Stimulated activated naive CD8-positive, alpha-beta T cell treated with anti-CD3 and anti-CD28 coated beads, Interleukin-15, amount 100 ng/mL, for 72 hours (primary cell): Measurements from ENCODE around the gene ZNF827.

ENCODE experiments used
- ATAC-seq: fragments of 150-1000 bp; cut with Tn5 transposase; 2 replicates; pipeline ENCODE4 v1.10.0; 2021; ENCODE audit warnings: mild to moderate bottlenecking, moderate library complexity
- DNase-seq, 2 donors: peaks; one replicate each; pipeline ENCODE4 v3.0.0; 2021 to 2022
- H3K27ac Mint-ChIP-seq, 2 donors: one replicate each; pipeline ENCODE4 v1.8.0; 2022; ENCODE audit warnings: mild to moderate bottlenecking in 2 of 2, mixed read lengths in 2 of 2, moderate library complexity in 2 of 2
- H3K27me3 Mint-ChIP-seq: one replicate; pipeline ENCODE4 v1.8.0; 2022; ENCODE audit warnings: mixed read lengths
- H3K4me1 Mint-ChIP-seq: one replicate; pipeline ENCODE4 v1.8.0; 2022; ENCODE audit warnings: mild to moderate bottlenecking, mixed read lengths
- H3K4me3 Mint-ChIP-seq, 2 donors: one replicate each; pipeline ENCODE4 v1.8.0; 2022; ENCODE audit warnings: mild to moderate bottlenecking in 2 of 2, mixed read lengths in 2 of 2, moderate library complexity in 1 of 2
- H3K9me3 Mint-ChIP-seq, 2 donors: one replicate each; pipeline ENCODE4 v1.8.0; 2022; ENCODE audit warnings: mixed read lengths in 2 of 2

The ZNF827 gene

DNA sequence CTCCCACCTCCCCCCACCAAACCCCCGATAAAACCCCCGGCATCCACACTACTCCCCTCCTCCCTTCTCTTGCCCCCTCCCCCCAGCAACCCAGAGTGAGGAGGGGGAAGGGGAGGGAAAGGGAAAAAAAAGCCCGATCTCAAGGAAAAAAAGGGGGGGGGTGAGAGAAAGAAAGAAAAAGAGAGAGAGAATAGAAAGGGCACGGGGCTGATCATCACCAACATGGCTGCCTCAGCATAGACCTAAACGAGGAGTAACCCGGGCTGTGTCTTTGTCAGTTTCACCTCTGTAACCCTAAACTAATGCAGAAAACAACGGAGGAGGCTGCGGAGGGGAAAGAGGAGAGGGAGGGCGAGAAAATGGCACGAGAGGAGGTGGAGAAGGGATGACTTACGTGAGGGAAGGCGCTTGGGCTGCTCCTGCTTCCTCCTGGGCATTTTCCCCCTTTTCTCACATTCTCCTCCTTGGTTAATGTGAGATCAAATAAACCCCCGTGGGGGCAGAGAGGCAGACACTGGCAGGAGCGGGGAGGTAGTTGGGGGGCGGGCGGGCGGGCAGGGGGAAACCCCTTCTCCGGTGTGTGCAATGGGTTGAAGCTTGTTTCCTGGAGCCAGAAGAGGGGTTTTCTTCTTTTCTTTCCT is 532 bp downstream of the ZNF827 start:
- H3K27ac Mint-ChIP-seq: peak overlapping the region; percentile 95 to 100
- peak overlapping the region; percentile 92 to 100 for H3K4me3 Mint-ChIP-seq
- no peaks in the 10 kb centered on the region for H3K27me3 Mint-ChIP-seq
- peak; percentile 55 to 57 for DNase-seq
- H3K4me1 Mint-ChIP-seq: peaks cover 43% of the 10 kb centered on the region
- peak; percentile 44 for ATAC-seq
- H3K9me3 Mint-ChIP-seq: no peaks in the 10 kb centered on the region

DNA sequence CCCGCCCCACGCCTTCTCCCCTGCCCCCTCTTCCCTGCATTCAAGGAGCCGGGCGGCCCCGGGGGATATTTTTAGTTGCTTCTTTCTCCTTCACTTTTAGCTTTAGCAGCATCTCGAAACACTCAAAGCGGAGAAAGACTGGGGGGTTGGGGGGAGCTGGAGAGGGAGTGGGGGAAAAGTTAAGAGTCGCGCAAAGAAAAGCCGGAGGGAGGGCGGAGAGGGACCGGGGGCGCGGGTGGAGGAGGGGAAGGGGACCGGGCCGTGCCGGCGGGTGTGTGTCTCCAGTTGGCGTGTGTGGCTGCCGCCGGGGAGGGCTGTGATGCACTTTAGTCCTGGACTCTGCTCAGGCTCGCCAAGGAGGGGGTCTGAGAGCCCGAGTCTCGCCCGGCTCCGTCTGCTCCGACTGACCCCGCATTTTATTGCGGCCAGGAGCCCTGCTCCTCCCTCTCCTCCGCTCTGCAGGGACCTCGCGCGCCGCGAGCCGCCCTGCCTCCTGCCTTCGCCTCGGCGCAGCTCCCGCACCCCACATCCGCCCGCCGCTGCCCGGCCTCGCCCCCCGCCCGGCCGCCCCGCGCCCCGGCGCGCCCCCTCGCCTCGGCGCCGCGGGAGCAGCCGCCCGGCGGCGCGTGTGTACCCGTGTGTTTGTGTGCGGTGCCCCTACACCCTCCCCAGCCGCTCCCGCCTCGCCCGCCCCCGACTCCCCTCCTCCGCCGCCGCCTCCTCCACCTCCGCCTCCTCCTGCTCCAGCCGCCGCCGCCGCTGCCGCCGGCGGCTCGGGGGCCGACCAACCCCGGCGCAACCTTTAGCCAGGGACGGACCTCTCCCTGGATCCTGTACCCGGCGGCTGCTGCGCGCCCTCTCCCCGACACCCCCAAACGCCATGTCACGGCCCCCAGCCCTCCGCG is 1.4 kb downstream of the ZNF827 start:
- ATAC-seq (peak; percentile 56), DNase-seq (peak; percentile 59)
- H3K9me3 Mint-ChIP-seq: no peaks in the 10 kb centered on the region
- H3K27ac Mint-ChIP-seq: peak overlapping the region; percentile 99 to 100
- H3K4me3 Mint-ChIP-seq: peak overlapping the region; percentile 92 to 100
- H3K27me3 Mint-ChIP-seq: no peaks in the 10 kb centered on the region
- peaks cover 50% of the 10 kb centered on the region for H3K4me1 Mint-ChIP-seq

- DNase-seq (peak; percentile 66 to 75), ATAC-seq (peak; percentile 65)
- Mint-ChIP-seq H3K4me3 (peak overlapping the region; percentile 92 to 94), H3K4me1 (peaks cover 56% of the 10 kb centered on the region), H3K9me3 (no peaks in the 10 kb centered on the region), H3K27ac (peak overlapping the region; percentile 99), H3K27me3 (no peaks in the 10 kb centered on the region)
These were observed 2.3 kb downstream of the ZNF827 start for GRCh38 chr4:145936142-145936996.

GRCh38 chr4:145935253-145936141 is 3.1 kb downstream of the ZNF827 start:
- Mint-ChIP-seq H3K27ac (peak overlapping the region; percentile 99), H3K4me3 (peak overlapping the region; percentile 92 to 94), H3K9me3 (no peaks in the 10 kb centered on the region), H3K4me1 (peaks cover 65% of the 10 kb centered on the region), H3K27me3 (no peaks in the 10 kb centered on the region)
- DNase-seq (peak; percentile 15 to 41), ATAC-seq (peak; percentile 36)

DNA sequence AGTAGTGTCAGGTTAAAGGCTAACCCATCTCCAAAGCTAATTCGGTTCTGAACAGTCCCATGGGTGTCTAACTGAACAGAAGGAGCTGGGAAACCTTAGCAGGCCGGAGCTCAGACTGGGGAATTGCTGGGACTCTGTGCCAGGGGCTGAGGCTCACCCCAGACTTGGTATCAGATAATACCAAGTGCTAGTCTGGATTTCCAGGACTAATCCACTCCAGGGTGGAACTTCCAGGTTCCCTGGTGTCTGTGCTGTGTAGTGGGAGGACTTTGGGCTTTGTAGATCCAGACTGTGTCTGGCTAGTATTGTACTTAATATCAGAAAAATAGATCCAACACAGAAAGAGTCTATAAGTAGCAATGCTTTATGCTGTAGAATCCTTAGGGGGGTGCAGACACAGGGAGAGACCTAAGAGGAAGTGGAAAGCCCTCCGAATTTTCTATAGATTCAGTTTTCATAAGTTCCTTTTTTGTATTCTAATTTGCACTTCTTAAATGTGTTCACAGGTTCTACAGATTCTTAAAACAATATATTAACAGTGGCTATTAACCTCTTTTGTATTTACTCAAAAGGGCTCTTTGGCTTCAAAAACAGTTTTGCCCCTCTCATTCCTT is 4.1 kb downstream of the ZNF827 start:
- Mint-ChIP-seq H3K4me3 (peak overlapping the region; percentile 92 to 94), H3K27me3 (no peaks in the 10 kb centered on the region), H3K27ac (peak overlapping the region; percentile 59 to 99), H3K9me3 (no peaks in the 10 kb centered on the region), H3K4me1 (peaks cover 65% of the 10 kb centered on the region)
- DNase-seq: no peak
- ATAC-seq: no peak

DNA sequence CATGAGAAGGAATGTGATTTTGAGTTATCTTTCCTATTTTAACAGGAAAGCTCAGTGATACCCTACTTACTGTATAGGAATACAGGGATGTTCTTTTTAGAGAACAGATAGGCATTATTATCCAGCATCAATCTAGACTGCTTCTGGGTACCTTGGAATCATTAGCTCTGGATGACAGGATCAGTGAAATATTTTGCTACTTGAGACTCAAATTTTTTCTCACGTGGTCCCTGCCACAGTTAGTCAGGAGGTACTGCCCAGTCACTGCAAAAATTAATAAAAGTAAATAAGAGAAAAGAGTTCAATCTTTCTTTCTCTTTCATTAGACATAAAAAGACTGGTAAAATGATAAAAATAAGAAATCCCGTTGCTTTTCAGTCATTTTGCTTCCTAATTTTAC is 5.5 kb downstream of the ZNF827 start:
- H3K4me3 Mint-ChIP-seq: no peak overlapping the region
- no peaks in the 10 kb centered on the region for H3K27me3 Mint-ChIP-seq
- no peaks in the 10 kb centered on the region for H3K9me3 Mint-ChIP-seq
- no peak for ATAC-seq
- DNase-seq: no peak
- H3K27ac Mint-ChIP-seq: no peak overlapping the region
- peaks cover 68% of the 10 kb centered on the region for H3K4me1 Mint-ChIP-seq

DNA sequence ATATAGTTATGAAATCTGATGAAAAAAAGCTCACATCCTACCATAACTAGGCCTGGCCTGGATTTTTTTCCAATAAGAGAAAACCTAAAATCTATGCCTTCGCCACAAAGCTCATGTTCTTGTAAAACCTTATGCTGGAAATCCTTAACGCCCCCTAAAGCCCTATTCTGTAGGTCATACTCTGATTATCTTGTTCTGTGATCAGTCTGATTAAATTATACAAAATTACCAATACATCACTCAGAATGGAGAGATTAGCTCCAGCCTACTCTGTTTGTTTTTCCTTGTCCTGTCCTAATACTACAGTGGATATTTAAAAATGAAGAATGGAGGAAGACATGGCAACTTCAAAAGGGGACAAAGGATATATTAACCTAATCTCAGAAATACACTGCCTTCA is 7.2 kb downstream of the ZNF827 start:
- Mint-ChIP-seq H3K4me1 (peaks cover 80% of the 10 kb centered on the region), H3K27me3 (no peaks in the 10 kb centered on the region), H3K9me3 (peaks cover under 1 to 8% of the 10 kb centered on the region in 2 donors), H3K27ac (peak overlapping the region in 1 of 2 donors; percentile 8), H3K4me3 (no peak overlapping the region)
- ATAC-seq: no peak
- no peak for DNase-seq

DNA sequence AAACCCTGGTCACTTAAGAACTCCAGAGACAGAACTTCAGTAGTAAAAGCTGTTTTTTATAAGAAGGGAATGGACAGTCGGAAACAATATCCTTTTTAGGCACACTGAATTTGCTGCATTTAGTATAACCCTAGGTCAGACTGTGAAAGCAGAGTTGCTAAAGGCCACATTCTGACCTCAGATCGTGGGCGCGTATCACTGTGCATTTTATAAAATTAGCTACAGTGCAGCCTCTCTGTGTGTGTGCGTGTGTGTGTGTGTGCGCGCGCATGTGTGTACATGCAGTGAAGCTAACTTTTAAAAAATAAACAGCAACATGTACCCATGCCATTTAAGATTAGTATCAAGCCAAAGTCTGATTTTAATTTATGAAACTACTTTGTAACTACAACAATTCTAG is 8.0 kb downstream of the ZNF827 start:
- no peak for ATAC-seq
- Mint-ChIP-seq H3K27me3 (no peaks in the 10 kb centered on the region), H3K4me1 (peaks cover 80% of the 10 kb centered on the region), H3K27ac (peak overlapping the region in 1 of 2 donors; percentile 10), H3K9me3 (peaks cover 9 to 17% of the 10 kb centered on the region in 2 donors), H3K4me3 (no peak overlapping the region)
- DNase-seq: no peak

- DNase-seq (no peak), ATAC-seq (no peak)
- no peaks in the 10 kb centered on the region for H3K27me3 Mint-ChIP-seq
- H3K27ac Mint-ChIP-seq: peak overlapping the region in 1 of 2 donors; percentile 18
- H3K4me3 Mint-ChIP-seq: no peak overlapping the region
- H3K4me1 Mint-ChIP-seq: peaks cover 80% of the 10 kb centered on the region
- H3K9me3 Mint-ChIP-seq: peaks cover 19 to 27% of the 10 kb centered on the region in 2 donors
These were observed 9.0 kb downstream of the ZNF827 start for GRCh38 chr4:145929415-145930178.

DNA sequence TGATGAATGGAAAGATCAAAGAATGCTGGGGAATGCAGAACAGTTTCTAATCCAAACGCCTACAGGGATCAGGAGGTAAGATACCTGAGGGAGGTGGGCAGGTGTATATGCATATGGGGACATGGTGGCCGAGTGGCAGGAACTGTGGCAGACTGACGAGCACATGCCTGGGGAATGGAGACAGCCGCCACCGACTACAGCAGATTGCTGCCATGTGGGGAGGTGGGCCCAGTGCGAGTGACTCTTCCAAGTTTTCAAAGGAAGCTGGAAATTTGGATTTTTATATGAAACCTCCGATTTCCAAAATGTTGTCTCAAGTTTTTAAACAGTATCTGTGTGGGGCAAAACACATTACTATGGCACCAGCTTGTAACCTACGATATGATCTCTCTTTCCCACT is 9.9 kb downstream of the ZNF827 start:
- Mint-ChIP-seq H3K4me3 (no peak overlapping the region), H3K9me3 (peaks cover 20 to 28% of the 10 kb centered on the region in 2 donors), H3K4me1 (peaks cover 73% of the 10 kb centered on the region), H3K27ac (no peak overlapping the region), H3K27me3 (no peaks in the 10 kb centered on the region)
- no peak for ATAC-seq
- no peak for DNase-seq

- ATAC-seq (no peak), DNase-seq (no peak)
- H3K9me3 Mint-ChIP-seq: peaks cover 20 to 28% of the 10 kb centered on the region in 2 donors
- peaks cover 60% of the 10 kb centered on the region for H3K4me1 Mint-ChIP-seq
- no peak overlapping the region for H3K27ac Mint-ChIP-seq
- no peak overlapping the region for H3K4me3 Mint-ChIP-seq
- no peaks in the 10 kb centered on the region for H3K27me3 Mint-ChIP-seq
These were observed 11.6 kb downstream of the ZNF827 start for GRCh38 chr4:145927030-145927429.

- H3K27ac Mint-ChIP-seq: peak overlapping the region in 1 of 2 donors; percentile 6
These were observed 17.4 kb downstream of the ZNF827 start for GRCh38 chr4:145921231-145921630.

GRCh38 chr4:145920205-145920604 is 18.4 kb downstream of the ZNF827 start:
- DNase-seq (no peak), ATAC-seq (no peak)
- Mint-ChIP-seq H3K4me1 (peaks cover 59% of the 10 kb centered on the region), H3K9me3 (peaks cover 8 to 25% of the 10 kb centered on the region in 2 donors), H3K27me3 (no peaks in the 10 kb centered on the region), H3K4me3 (no peak overlapping the region), H3K27ac (no peak overlapping the region)

More at GRCh38 chr4:145921231-145921630, 17.4 kb downstream of the ZNF827 start:
- Mint-ChIP-seq H3K4me3 (no peak overlapping the region), H3K9me3 (peaks cover 18 to 26% of the 10 kb centered on the region in 2 donors), H3K4me1 (peaks cover 59% of the 10 kb centered on the region), H3K27me3 (no peaks in the 10 kb centered on the region)
- DNase-seq: no peak
- ATAC-seq: no peak
